NCI-H2227 treated with DMSO at 0.1 percent for 48 hours (cell line): Measurements from ENCODE around the gene CDAN1.
"Not testable (repeated sequence)": the region's sequence is repeated elsewhere in the genome, so short reads cannot be mapped to it uniquely, and the experiment has no call there.

ENCODE experiments used
- DNase-seq: peaks from one replicate; lab custom pipeline; 2025; lab: John Stamatoyannopoulos, UW

The CDAN1 gene

GRCh38 chr15:42710662-42711061, 26.3 kb downstream of the CDAN1 start:
- DNase-seq: no peak

- no peak for DNase-seq
Observed at GRCh38 chr15:42707873-42708544, 28.9 kb downstream of the CDAN1 start.

- no peak for DNase-seq
Observed at GRCh38 chr15:42707068-42707467, 29.9 kb downstream of the CDAN1 start.

- DNase-seq: no peak
Observed at GRCh38 chr15:42705336-42705735, 31.6 kb downstream of the CDAN1 start.

GRCh38 chr15:42704492-42704926, 32.4 kb downstream of the CDAN1 start:
- peak; percentile 63 for DNase-seq

DNA sequence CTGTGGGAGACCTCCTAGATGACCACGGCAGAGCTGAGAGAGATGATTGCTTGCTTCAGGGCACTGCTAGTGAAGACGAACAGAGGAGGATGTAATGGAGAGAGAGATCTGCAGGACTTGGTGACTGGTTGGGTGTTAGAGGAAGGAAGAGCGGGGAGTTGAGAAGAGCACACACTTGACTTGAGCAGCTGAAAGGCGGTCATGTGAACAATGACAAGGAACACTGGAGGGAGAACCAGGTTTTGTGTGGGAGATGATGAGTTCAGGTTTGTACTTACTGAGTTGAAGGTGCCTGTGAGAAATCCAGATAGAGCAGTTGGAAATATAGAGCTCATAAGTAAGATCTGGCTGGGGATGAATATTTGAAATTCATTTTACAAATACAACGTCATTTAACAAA, 40.3 kb downstream of the CDAN1 start:
- no peak for DNase-seq

DNA sequence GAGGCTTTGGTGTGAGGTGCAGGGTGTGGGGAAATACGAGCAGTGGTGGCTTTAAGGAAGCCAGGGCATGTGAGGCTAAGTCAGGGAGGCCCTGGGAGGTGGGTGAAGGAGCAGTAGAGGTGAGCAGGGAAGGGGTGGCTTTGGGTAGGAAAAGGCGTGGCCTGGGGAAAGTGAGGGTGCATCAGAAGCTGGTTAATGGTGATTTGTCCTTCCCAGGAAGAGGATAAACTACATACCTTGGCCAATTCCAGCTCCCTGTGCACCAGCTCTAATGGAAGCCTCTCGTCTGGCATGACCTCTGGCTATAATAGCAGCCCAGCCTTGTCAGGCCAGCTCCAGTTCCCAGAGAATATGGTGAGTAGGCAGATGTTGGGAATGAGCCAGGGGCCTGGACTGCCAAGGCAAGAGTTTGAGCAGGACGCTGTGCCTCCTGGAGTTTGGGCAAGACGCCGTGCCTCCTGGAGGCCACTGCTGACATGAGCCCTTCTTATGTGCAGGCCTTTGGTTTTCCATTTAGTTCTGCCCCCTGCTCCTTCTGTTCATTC, 41.3 kb downstream of the CDAN1 start:
- DNase-seq: no peak

GRCh38 chr15:42694398-42694797, 42.5 kb downstream of the CDAN1 start:
- no peak for DNase-seq

- no peak for DNase-seq
Observed at GRCh38 chr15:42693942-42694341, 43.0 kb downstream of the CDAN1 start.

DNA sequence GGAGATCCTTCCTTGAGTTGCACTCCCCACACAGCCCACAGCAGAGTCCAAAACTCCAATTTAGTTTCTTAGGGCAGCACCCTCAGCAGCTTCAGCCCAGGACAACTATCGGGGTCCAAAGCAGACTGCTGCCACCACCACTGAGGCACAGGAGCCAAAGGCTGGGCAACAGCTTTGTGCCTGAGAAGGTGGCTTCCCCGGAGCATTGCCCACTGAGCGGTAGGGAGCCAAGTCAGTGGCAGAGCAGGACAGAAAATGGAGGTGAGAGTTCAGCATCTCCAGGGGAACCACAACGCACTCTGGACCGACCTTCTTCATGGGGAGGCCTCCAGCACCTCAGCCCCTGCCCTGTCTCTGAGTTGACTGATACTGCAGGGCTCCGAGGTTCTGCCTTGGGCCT, 43.4 kb downstream of the CDAN1 start:
- DNase-seq: no peak

- DNase-seq: no peak
Observed at GRCh38 chr15:42692997-42693396, 43.9 kb downstream of the CDAN1 start.

- DNase-seq: no peak
Observed at GRCh38 chr15:42692536-42692935, 44.4 kb downstream of the CDAN1 start.

- no peak for DNase-seq
Observed at GRCh38 chr15:42691770-42692169, 45.2 kb downstream of the CDAN1 start.

DNA sequence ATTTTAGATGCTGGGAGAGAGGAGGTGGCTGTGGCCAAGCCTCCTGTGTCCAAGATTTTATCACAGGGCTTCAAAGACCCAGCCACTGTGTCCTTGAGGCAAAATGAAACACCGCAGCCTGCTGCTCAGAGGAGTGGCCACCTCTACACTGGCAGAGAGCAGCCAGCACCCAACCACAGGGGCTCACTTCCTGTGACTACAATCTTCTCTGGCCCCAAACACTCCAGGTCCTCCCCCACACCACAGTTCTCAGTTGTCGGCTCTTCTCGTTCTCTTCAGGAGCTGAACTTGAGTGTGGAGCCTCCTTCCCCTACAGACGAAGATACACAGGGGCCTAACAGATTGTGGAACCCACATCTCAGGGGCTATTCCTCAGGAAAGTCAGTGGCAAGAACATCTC, 45.6 kb downstream of the CDAN1 start:
- no peak for DNase-seq

DNA sequence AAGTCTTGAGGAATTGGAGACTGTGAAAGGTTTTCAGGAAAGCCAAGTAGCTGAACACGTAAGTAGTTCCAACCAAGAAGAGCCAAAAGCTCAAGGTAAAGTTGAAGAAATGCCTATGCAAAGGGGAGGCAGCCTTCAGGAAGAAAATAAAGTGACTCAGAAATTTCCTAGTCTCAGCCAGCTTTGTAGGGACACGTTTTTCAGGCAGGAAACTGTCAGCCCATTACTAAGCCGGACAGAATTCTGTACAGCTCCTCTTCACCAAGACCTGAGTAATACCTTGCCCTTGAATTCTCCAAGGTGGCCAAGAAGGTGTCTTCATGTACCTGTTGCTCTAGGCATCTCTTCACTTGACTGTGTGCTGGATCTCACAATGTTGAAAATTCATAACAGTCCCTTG, 48.6 kb downstream of the CDAN1 start:
- no peak for DNase-seq

DNA sequence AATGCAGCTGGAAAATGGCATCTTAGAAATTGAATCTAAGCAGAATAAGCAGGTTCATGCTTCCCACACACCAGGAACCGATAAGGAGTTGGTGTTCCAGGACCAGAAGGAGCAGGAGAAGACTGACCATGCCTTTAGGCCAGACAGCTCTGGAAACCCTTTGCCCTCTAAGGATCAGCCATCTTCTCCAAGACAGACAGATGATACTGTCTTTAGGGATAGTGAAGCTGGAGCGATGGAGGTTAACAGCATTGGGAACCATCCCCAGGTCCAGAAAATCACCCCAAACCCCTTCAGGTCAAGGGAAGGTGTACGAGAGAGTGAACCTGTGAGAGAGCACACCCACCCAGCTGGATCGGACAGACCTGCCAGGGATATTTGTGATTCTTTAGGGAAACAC, 49.2 kb downstream of the CDAN1 start:
- no peak for DNase-seq

DNA sequence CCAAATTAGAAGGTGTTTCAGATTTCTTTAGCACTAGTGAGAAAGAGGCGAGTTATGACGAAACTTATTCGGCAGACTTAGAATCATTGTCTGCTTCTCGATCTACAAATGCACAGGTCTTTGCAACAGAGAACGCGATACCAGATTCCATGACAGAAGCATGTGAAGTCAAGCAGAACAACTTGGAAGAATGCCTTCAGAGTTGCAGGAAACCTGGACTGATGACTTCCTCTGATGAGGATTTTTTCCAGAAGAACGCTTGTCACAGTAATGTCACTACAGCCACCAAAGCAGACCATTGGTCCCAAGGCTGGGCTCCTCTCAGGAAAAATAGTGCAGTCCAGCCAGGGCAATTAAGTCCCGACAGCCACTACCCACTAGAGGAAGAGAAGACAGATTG, 50.6 kb downstream of the CDAN1 start:
- DNase-seq: no peak

- DNase-seq: no peak
Observed at GRCh38 chr15:42681119-42681518, 55.8 kb downstream of the CDAN1 start.

DNA sequence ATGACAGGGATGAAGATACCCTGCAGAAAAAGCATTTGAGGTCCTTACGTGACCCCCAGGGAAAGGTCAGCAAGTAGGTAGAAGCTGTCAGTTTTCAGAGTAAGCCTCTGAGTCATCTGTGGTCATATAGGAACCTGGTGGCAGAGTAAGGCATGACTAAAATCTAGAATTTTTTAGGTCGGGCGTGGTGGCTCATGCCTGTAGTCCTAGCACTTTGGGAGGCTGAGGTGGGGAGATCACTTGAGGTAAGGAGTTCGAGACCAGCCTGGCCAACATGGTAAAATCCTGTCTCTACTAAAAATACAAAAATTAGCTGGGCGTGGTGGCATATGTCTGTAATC, 56.8 kb downstream of the CDAN1 start:
- not testable (repeated sequence) for DNase-seq

DNA sequence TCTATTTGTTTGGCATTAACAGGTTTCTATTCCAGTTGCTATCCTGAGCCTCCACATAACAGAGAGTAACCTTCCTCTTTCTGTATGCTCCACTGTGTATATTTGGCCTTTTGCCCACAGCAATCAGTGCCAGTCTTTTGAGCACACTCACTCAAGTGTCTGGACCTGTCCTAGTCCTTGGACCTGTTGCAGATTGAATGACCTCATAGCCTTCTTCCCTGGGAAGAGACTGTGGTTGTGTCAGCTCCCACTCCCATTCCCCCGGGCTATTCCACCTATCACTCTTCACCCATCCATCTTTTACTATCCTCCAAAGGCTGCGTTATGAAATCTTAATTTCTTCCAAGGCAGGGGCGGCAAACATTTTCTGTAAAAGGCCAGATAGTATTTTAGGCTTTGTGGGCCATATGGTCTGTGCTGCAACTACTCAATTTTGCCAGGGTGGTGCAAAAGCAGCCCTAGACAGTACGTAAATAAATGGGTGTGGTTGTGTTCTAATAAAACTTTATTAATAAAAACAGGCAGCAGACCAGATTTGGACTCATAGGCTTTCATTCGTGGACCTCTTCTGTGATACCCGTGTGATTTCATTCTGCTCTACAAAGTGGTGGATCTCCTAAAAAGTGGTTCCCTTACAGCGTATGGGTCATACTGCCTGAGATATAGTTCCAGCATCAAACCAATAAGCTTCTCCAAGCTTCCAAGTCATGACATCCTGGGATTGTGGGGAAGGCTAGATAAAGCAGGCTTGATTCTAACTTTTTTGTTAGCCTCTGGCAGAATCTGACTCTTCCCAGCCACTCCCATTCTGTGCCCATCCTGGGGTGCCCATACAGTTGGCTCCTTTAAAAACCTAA, 57.4 kb downstream of the CDAN1 start:
- no peak for DNase-seq

DNA sequence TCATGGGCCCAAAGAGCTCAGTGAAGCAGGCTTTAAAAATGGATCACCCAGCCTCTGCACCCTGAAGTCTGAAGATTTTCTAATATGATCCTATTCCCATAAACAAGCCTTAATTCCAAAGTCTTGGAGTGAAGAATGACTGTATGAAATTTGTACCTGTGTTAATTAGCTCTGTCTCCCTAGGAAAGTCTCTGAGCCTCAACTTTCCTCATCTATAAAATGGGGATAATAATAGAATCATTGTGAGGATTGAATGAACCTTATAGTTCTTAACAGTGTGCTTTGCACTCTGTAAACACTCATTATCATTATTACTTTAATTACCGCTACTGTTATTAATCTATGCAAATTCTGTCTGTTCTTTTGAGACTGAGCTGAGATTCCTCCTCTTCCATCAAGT, 61.9 kb downstream of the CDAN1 start:
- DNase-seq: no peak

DNA sequence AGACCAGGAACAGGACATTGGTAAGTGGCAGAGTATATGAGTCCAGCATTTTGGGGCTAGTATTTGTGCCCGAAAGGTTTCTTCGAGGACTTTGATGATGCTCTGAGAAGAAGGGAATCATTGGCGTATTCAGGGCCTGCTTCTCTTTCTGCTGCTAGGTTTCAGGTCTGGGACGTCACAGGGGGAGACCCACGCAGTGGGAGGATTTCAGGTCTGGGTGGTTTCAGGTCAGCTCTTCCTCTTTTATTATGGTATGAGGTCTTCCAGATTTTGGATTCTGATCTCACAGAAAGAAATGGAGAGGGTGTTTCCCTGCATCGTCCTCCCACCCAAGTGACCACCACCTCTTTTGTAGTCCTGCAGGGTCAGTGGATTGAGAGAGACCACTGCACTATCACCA, 62.5 kb downstream of the CDAN1 start:
- no peak for DNase-seq
